Stimulated activated CD4-positive, alpha-beta T cell treated with anti-CD3 and anti-CD28 coated beads, Interleukin-2, amount 100 ng/mL, for 24 hours (primary cell): Measurements from ENCODE around the gene SERP1.
"Not testable (repeated sequence)": the region's sequence is repeated elsewhere in the genome, so short reads cannot be mapped to it uniquely, and the experiment has no call there.

Source experiments
- DNase-seq, 2 donors: peaks; one replicate each; pipeline ENCODE4 v3.0.0-alpha.2; 2020

Gene SERP1

GRCh38 chr3:150538324-150539208, 7.7 kb downstream of the SERP1 start:
- DNase-seq, result no peak

GRCh38 chr3:150535204-150535603, 11.1 kb downstream of the SERP1 start:
- DNase-seq, result no peak

- no peak for DNase-seq
Measured at GRCh38 chr3:150531775-150532174, 14.5 kb downstream of the SERP1 start.

GRCh38 chr3:150528354-150528797, 17.9 kb downstream of the SERP1 start:
- no peak for DNase-seq

GRCh38 chr3:150527464-150528255, 18.6 kb downstream of the SERP1 start:
- DNase-seq, result no peak

GRCh38 chr3:150523538-150523937, 22.8 kb downstream of the SERP1 start:
- no peak for DNase-seq

- no peak for DNase-seq
Measured at GRCh38 chr3:150521463-150521862, 24.8 kb downstream of the SERP1 start.

GRCh38 chr3:150520408-150520807, 25.9 kb downstream of the SERP1 start:
- no peak for DNase-seq

GRCh38 chr3:150519026-150519425, 27.3 kb downstream of the SERP1 start:
- no peak for DNase-seq

- no peak for DNase-seq
Measured at GRCh38 chr3:150515210-150515609, 31.1 kb downstream of the SERP1 start.

- DNase-seq, result no peak
Measured at GRCh38 chr3:150511122-150511821, 35.0 kb downstream of the SERP1 start.

- no peak for DNase-seq
Measured at GRCh38 chr3:150509780-150510179, 36.5 kb downstream of the SERP1 start.

GRCh38 chr3:150508401-150508800, 37.9 kb downstream of the SERP1 start:
- DNase-seq, result no peak

- no peak for DNase-seq
Measured at GRCh38 chr3:150504483-150504882, 41.8 kb downstream of the SERP1 start.

GRCh38 chr3:150503402-150504099, 42.7 kb downstream of the SERP1 start:
- DNase-seq, result no peak

- not testable (repeated sequence) for DNase-seq
Measured at GRCh38 chr3:150500960-150501359, 45.3 kb downstream of the SERP1 start.

- no peak for DNase-seq
Measured at GRCh38 chr3:150497956-150498355, 48.3 kb downstream of the SERP1 start.

GRCh38 chr3:150495563-150496168, 50.6 kb downstream of the SERP1 start:
- no peak for DNase-seq

GRCh38 chr3:150495149-150495548, 51.1 kb downstream of the SERP1 start:
- DNase-seq, result no peak

GRCh38 chr3:150494411-150494977, 51.8 kb downstream of the SERP1 start:
- DNase-seq, result no peak
